ENCODE data around the gene C11orf24. TPM values are rescaled to one million over a fixed set of nuclear protein-coding genes. Genes with fewer than 3 reads are reported as not detected.
"Not testable (repeated sequence)": the region's sequence is repeated elsewhere in the genome, so short reads cannot be mapped to it uniquely, and the experiment has no call there.

C11orf24 gene
- polyA plus RNA-seq, 4 donors = 22.2 to 30.3 (median 27.6) TPM

GRCh38 chr11:68300076-68300830 is 28.5 kb upstream of the C11orf24 start:
- no peak for DNase-seq (ENCODE audit: low read depth in 4 of 4, low spot score in 2 of 4)

- not testable (repeated sequence) for DNase-seq (ENCODE audit: low read depth in 4 of 4, low spot score in 2 of 4)
These were observed 27.7 kb upstream of the C11orf24 start for GRCh38 chr11:68299517-68299879.

DNA sequence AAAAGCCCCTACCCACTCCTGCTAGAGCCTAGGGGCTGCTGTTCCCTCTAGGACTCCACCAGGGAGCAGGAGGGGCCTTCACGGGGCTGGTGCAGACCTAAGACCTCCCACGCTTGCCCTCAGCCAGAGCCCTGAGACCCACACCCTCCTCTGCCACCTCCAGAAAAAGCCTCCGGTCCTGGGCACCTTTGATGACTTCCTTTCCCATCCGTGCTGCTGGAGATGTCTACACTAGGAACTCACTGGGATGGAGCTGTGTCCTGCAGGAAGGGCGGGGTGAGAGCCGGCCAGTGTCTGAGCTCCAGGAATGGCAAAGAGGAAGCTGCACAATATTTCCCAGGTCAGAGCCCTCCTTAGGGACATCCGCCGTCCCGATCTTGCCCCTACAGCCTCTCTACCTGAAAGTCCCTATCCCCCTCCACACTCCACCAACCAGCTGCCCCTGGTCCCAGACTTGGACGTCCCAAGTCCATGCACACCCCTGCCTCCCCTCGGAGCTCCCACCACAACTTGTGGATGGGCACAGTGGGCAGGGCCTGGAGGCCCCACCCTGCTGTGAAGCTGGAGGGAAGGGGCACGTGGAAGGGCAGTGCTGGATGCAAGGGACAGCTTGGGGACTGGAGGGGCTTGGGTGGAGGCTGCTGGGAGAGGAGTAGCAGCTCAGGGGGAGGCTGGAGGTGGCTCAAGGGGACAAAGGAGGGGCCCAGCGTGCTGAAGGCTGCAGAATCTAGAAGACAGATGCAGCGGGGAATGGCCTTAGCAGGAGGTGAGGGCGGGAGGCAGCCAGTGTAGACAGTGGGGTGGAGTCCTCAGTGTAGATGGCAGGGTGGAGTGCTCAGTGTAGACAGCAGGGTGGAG is 27.1 kb upstream of the C11orf24 start:
- DNase-seq (ENCODE audit: low read depth in 4 of 4, low spot score in 2 of 4) = no peak

DNA sequence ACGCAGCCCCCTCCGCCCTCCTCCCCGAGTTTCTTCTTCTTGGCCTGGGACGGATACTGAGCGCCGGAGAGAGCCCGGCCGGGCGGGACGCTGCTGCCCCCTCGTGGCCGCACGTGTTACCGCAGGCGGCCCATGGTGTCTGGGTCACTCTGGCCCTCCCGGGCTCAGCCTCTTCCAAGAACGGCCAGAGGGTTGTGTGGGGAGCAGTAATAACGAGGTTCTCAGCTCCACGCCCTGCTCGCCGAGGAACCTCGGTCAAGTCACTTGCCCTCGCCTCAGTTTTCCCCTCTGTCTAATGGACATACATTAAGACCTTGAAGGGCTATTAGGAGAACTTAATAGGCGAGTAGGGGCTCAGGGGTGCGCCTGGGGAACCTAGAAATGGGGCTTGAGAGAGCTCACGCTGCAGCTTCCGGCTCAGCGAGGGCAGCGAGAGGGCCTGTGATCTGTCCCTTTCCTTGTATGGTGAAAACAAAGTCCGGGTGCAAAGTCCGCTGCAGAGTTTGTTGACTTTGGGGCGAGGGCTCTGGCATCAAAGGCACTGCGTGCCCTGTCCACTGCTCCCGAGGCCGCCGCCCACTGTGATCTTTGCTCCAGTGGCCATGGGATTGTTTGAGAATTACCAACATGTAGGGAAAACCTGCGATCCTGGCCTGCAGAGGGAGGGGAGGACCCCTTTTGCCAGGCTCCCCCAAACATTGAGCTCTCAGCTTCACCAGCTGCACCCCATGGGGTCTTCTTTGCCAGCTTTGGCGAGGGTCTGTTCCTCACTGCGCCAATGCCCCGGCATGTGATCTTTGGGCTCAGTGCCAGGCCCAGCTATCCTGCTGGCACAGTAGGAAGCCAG is 26.3 kb upstream of the C11orf24 start:
- DNase-seq (ENCODE audit: low read depth in 4 of 4, low spot score in 2 of 4) = peak in 2 of 4 donors; percentile 26 to 29

GRCh38 chr11:68297494-68297811 is 25.7 kb upstream of the C11orf24 start:
- no peak for DNase-seq (ENCODE audit: low read depth in 4 of 4, low spot score in 2 of 4)

- no peak for DNase-seq (ENCODE audit: low read depth in 4 of 4, low spot score in 2 of 4)
These were observed 25.2 kb upstream of the C11orf24 start for GRCh38 chr11:68297052-68297378.

DNA sequence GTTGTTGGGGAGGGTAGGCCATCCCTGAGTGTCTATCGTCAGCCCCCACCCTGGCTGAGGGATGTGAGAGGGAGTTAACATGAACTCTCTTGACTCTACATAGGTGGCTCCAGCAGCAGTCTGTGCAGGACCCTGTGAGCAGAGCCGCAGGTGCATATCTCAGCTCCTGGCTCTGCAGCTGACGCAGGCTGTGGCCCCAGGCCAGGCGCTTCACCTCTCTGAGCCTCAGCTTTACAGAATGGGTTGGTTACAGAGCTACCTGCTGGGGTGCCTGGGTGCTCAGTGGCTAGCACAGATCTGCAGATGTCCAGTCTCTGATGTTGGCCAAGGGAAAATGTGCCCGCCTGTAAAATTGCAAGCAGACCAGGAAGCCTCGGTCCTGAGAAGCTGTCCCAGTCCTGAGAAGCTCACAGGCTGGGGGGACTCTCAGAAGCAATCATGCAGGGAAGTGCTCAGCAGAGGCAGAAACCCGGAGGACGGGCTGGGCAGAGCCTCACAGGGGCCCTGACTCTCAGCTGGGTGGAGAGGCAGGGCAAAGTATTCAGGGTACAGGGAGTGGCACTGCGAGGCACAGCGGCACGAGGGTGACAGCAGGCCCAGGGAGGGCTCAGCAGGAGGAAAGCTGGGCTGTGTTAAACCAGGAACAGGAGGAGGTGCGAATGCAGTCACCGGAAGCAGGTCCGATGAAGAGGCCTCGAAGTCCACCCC is 24.7 kb upstream of the C11orf24 start:
- no peak for DNase-seq (ENCODE audit: low read depth in 4 of 4, low spot score in 2 of 4)

- DNase-seq (ENCODE audit: low read depth in 4 of 4, low spot score in 2 of 4) = no peak
These were observed 24.2 kb upstream of the C11orf24 start for GRCh38 chr11:68295940-68296339.

GRCh38 chr11:68295271-68295670 is 23.5 kb upstream of the C11orf24 start:
- no peak for DNase-seq (ENCODE audit: low read depth in 4 of 4, low spot score in 2 of 4)

GRCh38 chr11:68293708-68294107 is 21.9 kb upstream of the C11orf24 start:
- no peak for DNase-seq (ENCODE audit: low read depth in 4 of 4, low spot score in 2 of 4)

DNA sequence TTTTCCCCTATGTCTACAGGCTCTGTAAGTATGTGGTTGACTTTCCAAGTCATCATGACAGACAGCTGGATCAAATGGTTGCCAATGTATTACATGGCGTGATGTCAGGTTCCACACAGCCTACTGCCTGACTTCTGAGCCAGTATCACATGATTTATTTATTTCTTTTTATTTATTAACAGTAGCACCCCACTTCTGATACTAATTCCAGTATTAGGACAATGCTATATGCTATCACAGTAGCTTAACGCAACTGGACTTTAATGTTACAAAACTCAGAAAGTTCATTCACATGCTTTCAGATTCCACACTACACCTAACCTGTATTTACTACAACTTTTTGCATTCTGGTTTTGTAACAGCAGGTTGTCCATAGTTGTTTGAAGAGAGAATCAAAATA is 17.7 kb upstream of the C11orf24 start:
- no peak for DNase-seq (ENCODE audit: low read depth in 4 of 4, low spot score in 2 of 4)

DNA sequence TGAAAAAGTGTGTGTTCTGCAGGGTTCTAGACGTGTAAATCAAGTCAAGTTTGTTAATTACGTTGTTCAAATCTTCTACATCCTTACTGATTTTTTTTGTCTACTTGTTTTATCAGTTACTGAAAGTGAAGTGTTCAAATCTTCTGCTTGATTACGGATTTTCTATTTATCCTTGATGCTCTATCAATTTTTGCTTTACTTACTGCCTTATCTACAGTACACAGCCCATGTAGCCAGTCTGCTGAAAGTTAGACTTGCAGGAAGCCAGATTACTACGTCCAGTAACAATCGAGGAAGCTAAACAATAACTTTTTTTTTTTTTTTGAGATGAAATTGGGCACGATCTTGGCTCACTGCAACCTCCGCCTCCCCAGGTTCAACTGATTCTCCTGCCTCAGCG is 15.6 kb upstream of the C11orf24 start:
- no peak for DNase-seq (ENCODE audit: low read depth in 4 of 4, low spot score in 2 of 4)

DNA sequence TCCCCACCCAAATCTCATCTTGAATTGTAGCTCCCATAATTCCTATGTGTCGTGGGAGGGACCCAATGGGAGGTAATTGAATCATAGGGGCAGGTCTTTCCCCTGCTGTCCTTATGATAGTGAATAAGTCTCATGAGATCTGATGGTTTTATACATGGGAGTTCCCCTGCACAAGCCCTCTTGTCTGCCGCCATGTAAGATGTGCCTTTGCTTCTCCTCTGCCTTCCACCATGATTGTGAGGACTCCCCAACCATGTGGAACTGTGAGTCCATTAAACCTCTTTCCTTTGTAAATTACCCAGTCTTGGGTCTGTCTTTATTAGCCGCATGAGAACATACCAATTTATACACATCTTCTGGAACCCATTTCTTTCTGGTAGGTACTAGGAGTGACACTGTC is 12.8 kb upstream of the C11orf24 start:
- not testable (repeated sequence) for DNase-seq (ENCODE audit: low read depth in 4 of 4, low spot score in 2 of 4)

DNA sequence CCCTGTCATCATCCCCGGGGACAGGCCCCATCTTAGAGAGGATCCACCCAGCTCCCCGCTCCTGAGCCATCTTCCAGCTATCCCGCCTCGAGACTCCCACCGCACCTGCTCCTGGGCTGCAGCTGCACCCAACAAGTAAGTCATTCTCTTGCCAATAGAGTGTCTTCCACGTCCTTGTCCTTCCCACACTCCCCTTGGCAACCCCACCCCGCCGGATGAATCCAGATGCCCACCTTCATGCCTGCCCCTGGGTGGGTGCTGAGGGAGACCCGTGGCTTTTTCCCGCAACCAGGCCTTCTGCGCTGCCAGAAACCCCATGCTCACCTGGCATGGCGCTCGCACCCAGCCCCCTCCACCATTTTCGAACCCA is 11.1 kb upstream of the C11orf24 start:
- DNase-seq (ENCODE audit: low read depth in 4 of 4, low spot score in 2 of 4) = no peak

DNA sequence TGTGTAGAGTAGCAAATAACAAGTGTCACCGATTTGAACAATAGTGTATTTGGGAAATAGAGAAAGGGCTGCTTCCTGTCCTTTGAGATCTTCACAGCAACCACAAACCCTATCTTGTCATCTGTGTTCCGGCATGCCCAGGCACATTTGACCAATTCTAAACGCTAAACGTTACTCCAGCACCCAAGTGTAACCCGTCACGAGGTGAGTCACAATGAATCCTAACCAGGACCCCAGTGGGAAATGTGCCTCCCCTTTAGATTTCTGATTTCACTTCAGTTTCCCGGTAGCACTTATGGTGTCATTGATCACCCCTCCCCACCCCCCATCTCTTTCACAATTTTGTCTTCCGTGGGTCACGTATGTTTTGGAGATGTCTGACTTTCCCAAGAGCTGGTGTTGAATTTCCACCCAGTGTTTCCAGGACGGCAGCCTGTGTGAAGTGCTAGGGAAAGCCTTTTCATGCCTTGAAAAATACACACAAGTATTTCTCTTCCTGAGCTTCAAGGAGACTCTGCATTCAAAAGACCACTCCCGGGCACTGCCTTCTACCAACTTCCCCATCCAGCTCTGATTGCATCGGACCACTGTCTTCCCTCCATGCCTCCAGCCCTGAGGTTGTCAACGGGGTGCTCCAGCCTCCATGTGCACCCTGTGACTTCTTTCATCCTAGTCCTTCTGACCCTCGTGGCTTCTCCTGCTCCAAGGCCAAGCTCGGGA is 10.5 kb upstream of the C11orf24 start:
- DNase-seq (ENCODE audit: low read depth in 4 of 4, low spot score in 2 of 4) = no peak

DNA sequence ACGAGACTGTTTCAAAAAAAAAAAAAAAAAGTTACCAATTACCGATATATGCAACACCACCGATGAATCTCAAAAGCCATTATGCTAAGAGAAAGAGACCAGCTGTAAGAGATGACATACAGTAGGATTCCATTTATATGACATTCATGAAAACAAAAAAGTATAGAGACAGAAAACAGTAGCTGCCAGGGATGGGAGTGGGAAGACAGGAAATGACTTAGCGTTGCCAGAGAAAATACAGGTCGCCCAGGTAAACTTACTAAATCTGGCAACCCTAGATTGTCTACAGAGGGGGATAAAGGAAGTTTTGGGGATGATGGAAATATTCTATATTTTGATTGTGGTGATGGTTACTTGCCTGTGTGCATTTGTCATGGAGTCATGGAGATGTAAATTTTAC is 7.9 kb upstream of the C11orf24 start:
- DNase-seq (ENCODE audit: low read depth in 4 of 4, low spot score in 2 of 4) = no peak

- no peak for DNase-seq (ENCODE audit: low read depth in 4 of 4, low spot score in 2 of 4)
These were observed 5.1 kb upstream of the C11orf24 start for GRCh38 chr11:68276861-68277260.

- DNase-seq (ENCODE audit: low read depth in 4 of 4, low spot score in 2 of 4) = no peak
These were observed 4.1 kb upstream of the C11orf24 start for GRCh38 chr11:68275721-68276507.

GRCh38 chr11:68274306-68274705 is 2.5 kb upstream of the C11orf24 start:
- no peak for DNase-seq (ENCODE audit: low read depth in 4 of 4, low spot score in 2 of 4)

Measured in left renal cortex interstitium (tissue), 4 donors.